SKM-1 (cell line): ENCODE measurements around the gene SMPDL3A.

Experiments used
- DNase-seq: peaks from one replicate; lab custom pipeline; 2025; ENCODE audit not compliant: unreplicated experiment; lab: John Stamatoyannopoulos, UW

SMPDL3A gene

GRCh38 chr6:122853259-122853995 is 64.4 kb downstream of the SMPDL3A start:
- no peak for DNase-seq
